ENCODE results near the gene SEC23A.

Gene SEC23A

GRCh38 chr14:39006721-39007410 lies 96.2 kb downstream of the SEC23A start:
- H3K27ac ChIP-seq (ENCODE audit: extremely low read depth, low read depth, low read length), result no peak overlapping the region
- CTCF ChIA-PET, result interaction anchor here (0.7 to 1.0 kb wide), 2 partner anchors 9 to 28 kb away, joined by 3 read pairs; no protein-coding TSS in a partner anchor
- no peaks in the 10 kb centered on the region for H3K4me1 ChIP-seq (ENCODE audit: control insufficient read depth, insufficient read depth, low read length)
- POLR2A ChIA-PET, result no interaction called here
- no peaks in the 10 kb centered on the region for H3K36me3 ChIP-seq (ENCODE audit: control insufficient read depth in 2 of 2, insufficient read depth in 1 of 2, low read length in 2 of 2)
- H3K4me3 ChIP-seq (ENCODE audit: low read depth, low read length), result no peak overlapping the region
- H3K9me3 ChIP-seq (ENCODE audit: control insufficient read depth, insufficient read depth, low read depth, low read length), result no peaks in the 10 kb centered on the region
- no peak for TF ChIP-seq ZNF621 (tag by site-specific recombination; IDR thresholded peaks at IDR 0.05)
- TF ChIP-seq PRDM4 (tag by site-specific recombination; IDR thresholded peaks at IDR 0.05), result no peak
- TF ChIP-seq MEIS1 (CRISPR knock-in tag; IDR thresholded peaks at IDR 0.05; ENCODE audit: borderline replicate concordance), result no peak
- TF ChIP-seq ZNF175 (tag by site-specific recombination; IDR thresholded peaks at IDR 0.05), result no peak
- TF ChIP-seq ZNF311 (tag by site-specific recombination; IDR thresholded peaks at IDR 0.05; ENCODE audit: borderline replicate concordance), result no peak
- no peak for TF ChIP-seq ZBTB6 (tag by site-specific recombination; IDR thresholded peaks at IDR 0.05)

- Histone ChIP-seq H3K4me1 (ENCODE audit: control insufficient read depth, insufficient read depth, low read length) (no peaks in the 10 kb centered on the region), H3K9me3 (ENCODE audit: control insufficient read depth, insufficient read depth, low read depth, low read length) (no peaks in the 10 kb centered on the region), H3K4me3 (ENCODE audit: low read depth, low read length) (no peak overlapping the region), H3K27ac (ENCODE audit: extremely low read depth, low read depth, low read length) (no peak overlapping the region), H3K36me3 (ENCODE audit: control insufficient read depth in 2 of 2, insufficient read depth in 1 of 2, low read length in 2 of 2) (no peaks in the 10 kb centered on the region)
- POLR2A ChIA-PET, result no interaction called here
- CTCF ChIA-PET, result interaction anchor here (0.6 to 0.9 kb wide), 3 partner anchors 9 to 303 kb away, joined by 3 to 4 read pairs (median 3); no protein-coding TSS in a partner anchor
- TF ChIP-seq ZEB2 (tag by site-specific recombination; IDR thresholded peaks at IDR 0.05), result no peak
- no peak for TF ChIP-seq ZBTB8A (tag by site-specific recombination; IDR thresholded peaks at IDR 0.05)
- no peak for TF ChIP-seq ZNF398 (tag by site-specific recombination; IDR thresholded peaks at IDR 0.05)
- TF ChIP-seq ZNF555 (tag by site-specific recombination; conservative IDR thresholded peaks at IDR 0.05), result no peak
- TF ChIP-seq MYNN (tag by site-specific recombination; IDR thresholded peaks at IDR 0.05; ENCODE audit: borderline replicate concordance), result no peak
- TF ChIP-seq ZNF677 (tag by site-specific recombination; IDR thresholded peaks at IDR 0.05), result no peak
- no peak for TF ChIP-seq SCRT1 (tag by site-specific recombination; IDR thresholded peaks at IDR 0.05; ENCODE audit: borderline replicate concordance)
- no peak for TF ChIP-seq SP2 (tag by site-specific recombination; IDR thresholded peaks at IDR 0.05)
- TF ChIP-seq PRDM2 (tag by site-specific recombination; IDR thresholded peaks at IDR 0.05; ENCODE audit: borderline replicate concordance), result no peak
- TF ChIP-seq ZNF112 (tag by site-specific recombination; IDR thresholded peaks at IDR 0.05), result no peak
- TF ChIP-seq KLF7 (tag by site-specific recombination; IDR thresholded peaks at IDR 0.05; ENCODE audit: borderline replicate concordance), result no peak
- no peak for TF ChIP-seq ZNF16 (tag by site-specific recombination; IDR thresholded peaks at IDR 0.05; ENCODE audit: low read depth)
- no peak for TF ChIP-seq ZNF843 (tag by site-specific recombination; IDR thresholded peaks at IDR 0.05)
- TF ChIP-seq GLIS2 (tag by site-specific recombination; IDR thresholded peaks at IDR 0.05), result no peak
Observed at GRCh38 chr14:39005044-39005880, 97.8 kb downstream of the SEC23A start.

All from HEK293 (cell line).